Adrenal gland (tissue), 12 donors: ENCODE data around the gene MGAT5. TPM values are rescaled to one million over a fixed set of nuclear protein-coding genes. Genes with fewer than 3 reads are reported as not detected.

Experiments used
- DNase-seq, 7 donors: peaks; one replicate each; pipeline ENCODE4 v3.0.0-alpha.2; 2019 to 2020
- H3K27ac ChIP-seq, 5 donors: fragments of 200-600 bp; sonication (generic) in 4 of 5; 1 replicate in 3 of 5; 2 replicates in 2 of 5; pipeline versions ENCODE4 v1.5.1 to v1.8.0; 2016 to 2020; ENCODE audit warnings: mild to moderate bottlenecking in 1 of 5
- H3K27me3 ChIP-seq: fragments of 200-600 bp; 2 replicates; pipeline ENCODE4 v1.8.0; 2021
- H3K36me3 ChIP-seq, 2 donors: fragments of 200-600 bp; replicated peaks in 1 of 2; 1 replicate in 1 of 2; 2 replicates in 1 of 2; pipeline versions ENCODE4 v1.5.1 to v1.8.0; 2018 to 2022
- H3K4me1 ChIP-seq, 2 donors: fragments of 200-600 bp; replicated peaks in 1 of 2; 1 replicate in 1 of 2; 2 replicates in 1 of 2; pipeline versions ENCODE4 v1.5.1 to v1.8.0; 2018 to 2021
- H3K4me3 ChIP-seq, 4 donors: fragments of 200-600 bp; sonication (generic) in 3 of 4; one replicate each; pipeline ENCODE4 v1.5.1; 2016 to 2018
- H3K9me3 ChIP-seq, 3 donors: fragments of 200-600 bp; sonication (generic) in 1 of 3; replicated peaks in 1 of 3; 1 replicate in 2 of 3; 2 replicates in 1 of 3; pipeline versions ENCODE4 v1.5.1 to v1.8.0; 2016 to 2021
- CTCF ChIP-seq, 6 experiments: fragments of 450-650 bp in 4 of 6; fragments of 200-600 bp in 2 of 6; sonication (generic) in 1 of 6; IDR thresholded peaks; 1 replicate in 5 of 6; 2 replicates in 1 of 6; pipeline versions ENCODE4 v1.5.1 to v1.8.0; 2016 to 2021; ENCODE audit warnings: antibody characterized with exemption in 6 of 6, mild to moderate bottlenecking in 2 of 6, moderate library complexity in 1 of 6
- POLR2A ChIP-seq, 2 donors: fragments of 450-650 bp; IDR thresholded peaks; one replicate each; pipeline ENCODE4 v1.6.1; 2017; ENCODE audit warnings: antibody characterized with exemption in 2 of 2, mild to moderate bottlenecking in 2 of 2, moderate library complexity in 1 of 2
- WGBS, 4 donors: extraction: QIAGEN DNeasy Blood & Tissue Kit in 2 of 4; methylation state at CpG; one replicate each; pipeline versions ENCODE4 v1.1.5 to v1.1.7; 2013 to 2017; 5-methylcytosine and 5-hydroxymethylcytosine counted together
- intact Hi-C, 2 donors: fragments of 100-400 bp; cut with DNase I; formaldehyde crosslinking; loops; one replicate each; pipeline versions ENCODE4 v1.14.1 to v1.15.0; 2022 to 2023
- polyA plus RNA-seq, 3 donors: library from polyadenylated mRNA; stranded (reverse); fragments of 200-250 nt in 2 of 3; fragments of 350-450 nt in 1 of 3; fragmentation: Illumina TruSeq in 1 of 3; extraction: RNeasy Lipid Tissue Mini Kit (QIAGEN cat#74804) in 1 of 3; gene quantifications; one replicate each; pipeline ENCODE4 v1.2.3, GENCODE V29; 2013 to 2014
- total RNA-seq, 9 donors: library from RNA; depleted of rRNA in 4 of 9; stranded (reverse); fragments of >200 nt in 4 of 9; fragments of 120-200 nt in 1 of 9; fragmentation: NEBNext Ultra II Directional in 1 of 9; extraction: Animal tissue kit (Norgen Biotek cat#: 25700) in 1 of 9; gene quantifications; one replicate each; pipeline versions ENCODE4 v1.1.0 to v1.2.4, GENCODE V29; 2013 to 2023
- donor health status: healthy with polysubstance abuse.
- donor health status: Bipolar disorder and iron deficiency.
- donor health status: DM: yes; HTN: yes; CAD: no.
- donor health status: DM: no; HTN: no; CAD: no.
- donor health status: DM: no; HTN: no; CAD: no.
- donor health status: DM: yes; HTN: yes; CAD: no.

The MGAT5 gene
- total and polyA plus RNA-seq, 12 donors: 2.9 to 74.6 (median 41.1) TPM

- Histone ChIP-seq H3K4me1 (peaks cover 0 to 10% of the 10 kb centered on the region in 2 donors), H3K27me3 (no peaks in the 10 kb centered on the region), H3K4me3 (no peak overlapping the region), H3K27ac (no peak overlapping the region), H3K36me3 (no peaks in the 10 kb centered on the region), H3K9me3 (no peaks in the 10 kb centered on the region)
- intact Hi-C loops: no loop called here
- TF ChIP-seq CTCF (IDR thresholded peaks at IDR 0.05): no peak
- TF ChIP-seq POLR2A (IDR thresholded peaks at IDR 0.05): no peak
- no peak for DNase-seq
- WGBS, 4 donors: 92 to 96% (median 95%) methylated on average over 9 of the region's 9 CpGs
Observed at GRCh38 chr2:134344954-134345697, 91.3 kb downstream of the MGAT5 start.

- no peak for DNase-seq
- intact Hi-C loops: no loop called here
- WGBS, 4 donors: 81 to 96% (median 95%) methylated on average over 4 of the region's 4 CpGs
- Histone ChIP-seq H3K9me3 (no peaks in the 10 kb centered on the region), H3K4me1 (peaks cover 0 to 10% of the 10 kb centered on the region in 2 donors), H3K27me3 (no peaks in the 10 kb centered on the region), H3K4me3 (no peak overlapping the region), H3K27ac (no peak overlapping the region), H3K36me3 (no peaks in the 10 kb centered on the region)
- TF ChIP-seq CTCF (IDR thresholded peaks at IDR 0.05) (no peak), POLR2A (IDR thresholded peaks at IDR 0.05) (no peak)
Observed at GRCh38 chr2:134346141-134346540, 92.3 kb downstream of the MGAT5 start.

- WGBS, 4 donors: 49 to 77% (median 63%) methylated on average over 3 of the region's 3 CpGs
- Histone ChIP-seq H3K4me1 (peaks cover 0 to 4% of the 10 kb centered on the region in 2 donors), H3K27me3 (no peaks in the 10 kb centered on the region), H3K4me3 (no peak overlapping the region), H3K27ac (no peak overlapping the region), H3K36me3 (no peaks in the 10 kb centered on the region), H3K9me3 (no peaks in the 10 kb centered on the region)
- no peak for DNase-seq
- TF ChIP-seq POLR2A (IDR thresholded peaks at IDR 0.05): no peak
- TF ChIP-seq CTCF (IDR thresholded peaks at IDR 0.05): no peak
- intact Hi-C loops: no loop called here
Observed at GRCh38 chr2:134347756-134348155, 93.9 kb downstream of the MGAT5 start.

- TF ChIP-seq POLR2A (IDR thresholded peaks at IDR 0.05) (no peak), CTCF (IDR thresholded peaks at IDR 0.05) (no peak)
- no peaks in the 10 kb centered on the region for H3K9me3 ChIP-seq
- intact Hi-C loops: no loop called here
- 72 to 77% (median 73%) methylated on average over 4 of the region's 4 CpGs for WGBS, 4 donors
- H3K27ac ChIP-seq: no peak overlapping the region
- H3K4me1 ChIP-seq: peaks cover 0 to 4% of the 10 kb centered on the region in 2 donors
- no peak for DNase-seq
- H3K27me3 ChIP-seq: no peaks in the 10 kb centered on the region
- H3K4me3 ChIP-seq: no peak overlapping the region
- no peaks in the 10 kb centered on the region for H3K36me3 ChIP-seq
Observed at GRCh38 chr2:134348239-134348638, 94.4 kb downstream of the MGAT5 start.
